Uterus (tissue), 4 donors: ENCODE data around the gene MRPL48. TPM values are rescaled to one million over a fixed set of nuclear protein-coding genes. Genes with fewer than 3 reads are reported as not detected.

ENCODE experiments used
- DNase-seq, 2 donors: peaks; one replicate each; pipeline ENCODE4 v3.0.0-alpha.2; 2019 to 2020
- H3K27ac ChIP-seq, 2 donors: fragments of 200-600 bp; sonication (generic); 1 replicate in 1 of 2; 2 replicates in 1 of 2; pipeline ENCODE4 v1.5.1; 2016 to 2018
- H3K27me3 ChIP-seq, 2 donors: fragments of 200-600 bp; sonication (generic); one replicate each; pipeline ENCODE4 v1.5.1; 2018 to 2019; ENCODE audit warnings: control low read depth in 1 of 2
- H3K36me3 ChIP-seq, 2 donors: fragments of 200-600 bp; sonication (generic); one replicate each; pipeline ENCODE4 v1.5.1; 2019; ENCODE audit warnings: control low read depth in 1 of 2
- H3K4me1 ChIP-seq, 2 donors: fragments of 200-600 bp; sonication (generic); one replicate each; pipeline ENCODE4 v1.5.1; 2018 to 2019; ENCODE audit warnings: control low read depth in 1 of 2
- H3K4me3 ChIP-seq, 2 donors: fragments of 200-600 bp; sonication (generic); 1 replicate in 1 of 2; 2 replicates in 1 of 2; pipeline ENCODE4 v1.5.1; 2018 to 2019; ENCODE audit warnings: mild to moderate bottlenecking in 1 of 2
- H3K9me3 ChIP-seq, 2 donors: fragments of 200-600 bp; sonication (generic); one replicate each; pipeline ENCODE4 v1.5.1; 2019; ENCODE audit warnings: control low read depth in 1 of 2
- POLR2A ChIP-seq, 2 donors: fragments of 450-650 bp; IDR thresholded peaks; one replicate each; pipeline ENCODE4 v1.6.1; 2016; ENCODE audit warnings: antibody characterized with exemption in 2 of 2, mild to moderate bottlenecking in 1 of 2, moderate library complexity in 1 of 2
- intact Hi-C: fragments of 100-400 bp; cut with DNase I; formaldehyde crosslinking; loops from one replicate; pipeline ENCODE4 v1.15.1; 2023; ENCODE audit warnings: low total_unique reads
- total RNA-seq, 4 donors: library from RNA; depleted of rRNA in 3 of 4; stranded (reverse); fragments of >200 nt in 3 of 4; gene quantifications; one replicate each; pipeline versions ENCODE4 v1.1.0 to v1.2.4, GENCODE V29; 2014 to 2023
- TF ChIP-seq, protein P1 (sequence below), 4 experiments: fragments of 200-600 bp in 2 of 4; fragments of 450-650 bp in 2 of 4; sonication (generic) in 2 of 4; IDR thresholded peaks; one replicate each; pipeline ENCODE4 v1.5.1; 2016 to 2019; ENCODE audit warnings: antibody characterized with exemption in 4 of 4, mild to moderate bottlenecking in 2 of 4, moderate library complexity in 1 of 4
- donor health status: DM: yes; HTN: yes; CAD: no.

The MRPL48 gene
- total RNA-seq, 4 donors from 2014 or later = 5.6 to 29.6 (median 11.9) TPM

DNA sequence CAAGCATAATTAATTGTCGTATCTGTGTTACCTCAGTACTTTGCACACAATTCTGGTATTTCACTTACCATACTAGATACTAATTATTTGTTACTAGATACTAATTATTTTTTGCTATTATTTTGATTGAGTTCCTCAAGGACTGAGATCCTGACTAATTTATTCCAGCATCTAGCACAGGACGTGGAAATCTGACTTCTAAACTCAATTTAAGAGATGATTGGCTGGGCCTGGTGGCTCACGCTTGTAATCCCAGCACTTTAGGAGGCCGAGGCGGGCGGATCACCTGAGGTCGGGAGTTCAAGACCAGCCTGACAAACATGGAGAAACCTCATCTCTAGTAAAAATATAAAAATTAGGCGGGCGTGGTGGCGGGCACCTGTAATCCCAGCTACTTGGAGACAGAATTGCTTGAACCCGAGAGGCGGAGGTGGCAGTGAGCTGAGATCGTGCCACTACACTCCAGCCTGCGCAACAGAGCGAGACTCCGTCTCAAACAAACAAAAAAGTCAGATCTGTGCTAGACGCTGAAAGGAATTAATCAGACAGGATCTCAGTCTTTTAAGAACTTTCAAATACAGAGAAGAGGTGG, 527 bp upstream of the MRPL48 start:
- no peak for DNase-seq
- Histone ChIP-seq H3K36me3 (no peaks in the 10 kb centered on the region), H3K4me3 (peak overlapping the region; percentile 73 to 95), H3K9me3 (no peaks in the 10 kb centered on the region), H3K4me1 (no peaks in the 10 kb centered on the region), H3K27me3 (no peaks in the 10 kb centered on the region), H3K27ac (peak overlapping the region; percentile 85 to 92)
- TF ChIP-seq POLR2A (IDR thresholded peaks at IDR 0.05) = no peak
- intact Hi-C loops = no loop called here

DNA sequence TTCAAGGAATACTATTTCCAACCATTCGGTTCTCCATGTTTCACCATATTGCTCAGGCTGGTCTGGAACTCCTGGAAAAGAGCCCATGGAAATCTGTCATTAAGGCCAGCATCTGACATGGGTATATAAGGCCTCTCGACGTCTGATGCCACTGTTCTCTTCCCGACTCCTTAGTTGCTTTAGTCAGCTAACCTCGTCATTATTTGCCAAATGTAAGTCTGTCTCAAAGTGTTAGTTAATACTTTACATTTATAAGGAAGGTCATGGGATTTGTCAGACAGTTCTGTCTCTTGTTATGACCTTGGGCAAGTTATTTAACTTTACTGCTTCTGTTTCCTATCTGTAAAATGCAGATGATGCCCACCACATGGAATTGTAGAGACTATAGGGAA, 1.6 kb downstream of the MRPL48 start:
- peak overlapping the region; percentile 85 to 92 for H3K27ac ChIP-seq
- intact Hi-C loops = no loop called here
- TF ChIP-seq, protein P1, sequence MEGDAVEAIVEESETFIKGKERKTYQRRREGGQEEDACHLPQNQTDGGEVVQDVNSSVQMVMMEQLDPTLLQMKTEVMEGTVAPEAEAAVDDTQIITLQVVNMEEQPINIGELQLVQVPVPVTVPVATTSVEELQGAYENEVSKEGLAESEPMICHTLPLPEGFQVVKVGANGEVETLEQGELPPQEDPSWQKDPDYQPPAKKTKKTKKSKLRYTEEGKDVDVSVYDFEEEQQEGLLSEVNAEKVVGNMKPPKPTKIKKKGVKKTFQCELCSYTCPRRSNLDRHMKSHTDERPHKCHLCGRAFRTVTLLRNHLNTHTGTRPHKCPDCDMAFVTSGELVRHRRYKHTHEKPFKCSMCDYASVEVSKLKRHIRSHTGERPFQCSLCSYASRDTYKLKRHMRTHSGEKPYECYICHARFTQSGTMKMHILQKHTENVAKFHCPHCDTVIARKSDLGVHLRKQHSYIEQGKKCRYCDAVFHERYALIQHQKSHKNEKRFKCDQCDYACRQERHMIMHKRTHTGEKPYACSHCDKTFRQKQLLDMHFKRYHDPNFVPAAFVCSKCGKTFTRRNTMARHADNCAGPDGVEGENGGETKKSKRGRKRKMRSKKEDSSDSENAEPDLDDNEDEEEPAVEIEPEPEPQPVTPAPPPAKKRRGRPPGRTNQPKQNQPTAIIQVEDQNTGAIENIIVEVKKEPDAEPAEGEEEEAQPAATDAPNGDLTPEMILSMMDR (IDR thresholded peaks at IDR 0.05) = no peak
- no peak for TF ChIP-seq POLR2A (IDR thresholded peaks at IDR 0.05)
- no peak for DNase-seq
- no peaks in the 10 kb centered on the region for H3K9me3 ChIP-seq
- H3K36me3 ChIP-seq = no peaks in the 10 kb centered on the region
- no peaks in the 10 kb centered on the region for H3K4me1 ChIP-seq
- no peaks in the 10 kb centered on the region for H3K27me3 ChIP-seq
- no peak overlapping the region for H3K4me3 ChIP-seq

DNA sequence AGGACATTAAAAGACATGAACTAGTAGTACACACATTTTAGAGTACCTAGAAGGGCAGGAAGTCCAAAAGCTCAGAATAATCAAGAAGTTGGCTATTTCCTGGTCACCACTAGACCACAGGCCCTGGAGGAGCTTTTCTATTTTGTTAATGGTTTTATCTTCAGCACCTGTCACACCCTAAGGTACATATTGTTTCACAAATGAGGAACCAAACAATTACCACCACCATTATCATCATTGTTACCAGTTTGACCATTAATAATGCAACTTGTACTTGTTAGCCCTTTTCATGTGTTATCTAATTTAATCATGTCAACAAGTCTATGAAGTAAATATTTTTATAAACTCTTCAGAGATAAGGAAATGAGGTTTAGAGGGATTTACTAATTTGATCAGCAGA, 4.9 kb downstream of the MRPL48 start:
- no peaks in the 10 kb centered on the region for H3K9me3 ChIP-seq
- H3K4me1 ChIP-seq = no peaks in the 10 kb centered on the region
- TF ChIP-seq, protein P1 (IDR thresholded peaks at IDR 0.05) = no peak
- TF ChIP-seq POLR2A (IDR thresholded peaks at IDR 0.05) = no peak
- H3K36me3 ChIP-seq = no peaks in the 10 kb centered on the region
- H3K4me3 ChIP-seq = no peak overlapping the region
- no peak overlapping the region for H3K27ac ChIP-seq
- no peak for DNase-seq
- no peaks in the 10 kb centered on the region for H3K27me3 ChIP-seq
- intact Hi-C loops = no loop called here

DNA sequence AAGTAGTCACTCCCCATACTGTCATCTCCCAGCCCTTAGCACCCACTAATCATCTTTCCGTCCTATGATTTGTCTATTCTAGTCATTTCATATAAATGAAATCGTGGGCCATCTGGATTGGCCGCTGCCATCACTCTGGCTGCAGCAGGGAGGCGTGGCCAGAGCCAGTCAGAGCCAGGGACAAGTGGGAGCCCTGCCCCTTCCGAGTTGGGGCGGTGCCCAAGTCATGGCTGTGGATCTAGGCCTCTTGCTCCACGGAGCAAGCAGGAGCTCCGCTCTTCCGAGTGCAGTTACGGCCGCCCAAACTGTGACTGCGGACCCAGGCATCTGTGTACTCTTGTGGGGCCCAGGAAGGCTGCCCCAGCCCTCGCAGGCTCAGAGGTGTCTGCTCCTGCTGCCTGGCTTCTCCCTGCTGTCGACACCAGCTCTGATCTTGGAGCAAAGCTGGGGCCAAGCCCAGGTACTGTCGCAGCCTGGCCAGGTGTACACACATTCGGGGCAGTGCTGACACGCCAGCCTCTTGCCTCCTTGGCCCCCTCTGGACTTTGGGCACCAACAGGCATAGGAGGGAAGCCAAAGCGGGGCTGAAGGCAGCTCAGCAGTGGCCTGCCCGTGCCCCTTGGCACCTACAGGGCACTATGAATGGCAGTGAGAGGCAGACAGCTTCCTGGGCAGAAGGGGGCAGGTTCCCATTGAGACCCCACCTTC, 8.4 kb downstream of the MRPL48 start:
- no peak for TF ChIP-seq POLR2A (IDR thresholded peaks at IDR 0.05)
- TF ChIP-seq, protein P1 (IDR thresholded peaks at IDR 0.05) = no peak
- Histone ChIP-seq H3K4me1 (no peaks in the 10 kb centered on the region), H3K36me3 (no peaks in the 10 kb centered on the region), H3K27ac (no peak overlapping the region), H3K4me3 (no peak overlapping the region), H3K9me3 (no peaks in the 10 kb centered on the region), H3K27me3 (no peaks in the 10 kb centered on the region)
- intact Hi-C loops = no loop called here
- no peak for DNase-seq

DNA sequence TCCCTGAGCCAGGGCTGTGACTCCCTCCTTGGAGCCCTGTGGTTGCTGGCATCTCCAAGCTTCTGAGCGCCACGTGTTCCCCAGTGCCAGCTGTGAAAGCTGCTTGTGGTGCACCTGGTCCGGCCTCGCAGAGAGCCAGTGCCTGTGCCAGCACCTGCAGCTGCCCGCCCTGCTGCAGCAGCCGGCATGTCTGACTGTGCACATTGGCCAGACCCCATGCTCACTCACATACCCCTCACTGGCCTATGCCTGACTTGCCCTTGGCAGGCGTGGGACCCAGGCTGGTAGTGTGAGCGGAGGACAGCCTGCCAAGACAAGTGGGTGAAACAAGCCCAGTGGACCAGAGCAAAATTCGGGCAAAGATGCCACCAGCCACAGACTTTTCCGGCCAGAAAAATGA, 9.8 kb downstream of the MRPL48 start:
- no peak overlapping the region for H3K4me3 ChIP-seq
- no peaks in the 10 kb centered on the region for H3K4me1 ChIP-seq
- no peak for TF ChIP-seq POLR2A (IDR thresholded peaks at IDR 0.05)
- TF ChIP-seq, protein P1 (IDR thresholded peaks at IDR 0.05) = no peak
- no peaks in the 10 kb centered on the region for H3K36me3 ChIP-seq
- H3K27ac ChIP-seq = no peak overlapping the region
- H3K27me3 ChIP-seq = no peaks in the 10 kb centered on the region
- intact Hi-C loops = no loop called here
- DNase-seq = no peak
- no peaks in the 10 kb centered on the region for H3K9me3 ChIP-seq
